Measurements from ENCODE around the gene CD300LD. TPM values are rescaled to one million over a fixed set of nuclear protein-coding genes. Genes with fewer than 3 reads are reported as not detected.

The CD300LD gene
- total RNA-seq, 2 experiments from 2014 or later = not detected

DNA sequence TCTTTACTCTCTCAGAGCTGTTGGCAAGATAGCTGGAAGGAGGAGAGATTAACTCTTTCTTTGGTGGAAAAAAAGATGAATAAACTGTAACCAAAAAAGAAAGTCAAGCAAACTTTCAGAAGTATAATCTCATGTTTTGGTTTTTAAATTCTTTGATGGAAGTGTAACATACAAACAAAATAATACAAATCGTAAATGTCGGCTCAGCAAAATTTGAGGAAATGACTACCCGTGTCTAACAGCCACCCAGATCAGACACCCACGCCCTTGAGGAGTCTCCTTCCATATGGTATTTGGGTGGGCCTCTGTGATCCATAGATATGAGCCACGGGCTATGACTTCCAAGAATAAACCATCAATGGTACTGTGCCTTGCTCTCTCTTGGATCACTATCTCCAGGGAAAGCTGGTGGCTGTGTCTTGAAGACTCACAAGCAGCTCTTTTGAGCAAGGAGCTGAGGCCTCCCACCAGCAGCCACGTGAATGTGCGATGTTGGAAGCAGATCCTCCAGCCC lies 36.6 kb downstream of the CD300LD start:
- H3K79me2 ChIP-seq (ENCODE audit: insufficient read depth, low read depth, low read length) = no peaks in the 10 kb centered on the region
- TF ChIP-seq, protein P1, sequence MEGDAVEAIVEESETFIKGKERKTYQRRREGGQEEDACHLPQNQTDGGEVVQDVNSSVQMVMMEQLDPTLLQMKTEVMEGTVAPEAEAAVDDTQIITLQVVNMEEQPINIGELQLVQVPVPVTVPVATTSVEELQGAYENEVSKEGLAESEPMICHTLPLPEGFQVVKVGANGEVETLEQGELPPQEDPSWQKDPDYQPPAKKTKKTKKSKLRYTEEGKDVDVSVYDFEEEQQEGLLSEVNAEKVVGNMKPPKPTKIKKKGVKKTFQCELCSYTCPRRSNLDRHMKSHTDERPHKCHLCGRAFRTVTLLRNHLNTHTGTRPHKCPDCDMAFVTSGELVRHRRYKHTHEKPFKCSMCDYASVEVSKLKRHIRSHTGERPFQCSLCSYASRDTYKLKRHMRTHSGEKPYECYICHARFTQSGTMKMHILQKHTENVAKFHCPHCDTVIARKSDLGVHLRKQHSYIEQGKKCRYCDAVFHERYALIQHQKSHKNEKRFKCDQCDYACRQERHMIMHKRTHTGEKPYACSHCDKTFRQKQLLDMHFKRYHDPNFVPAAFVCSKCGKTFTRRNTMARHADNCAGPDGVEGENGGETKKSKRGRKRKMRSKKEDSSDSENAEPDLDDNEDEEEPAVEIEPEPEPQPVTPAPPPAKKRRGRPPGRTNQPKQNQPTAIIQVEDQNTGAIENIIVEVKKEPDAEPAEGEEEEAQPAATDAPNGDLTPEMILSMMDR (conservative IDR thresholded peaks at IDR 0.05; ENCODE audit: low read length) = no peak
- no peak for TF ChIP-seq EZH2phosphoT487 (IDR thresholded peaks at IDR 0.05; ENCODE audit: borderline replicate concordance, low read depth, low read length)
- H3K4me1 ChIP-seq (ENCODE audit: insufficient read depth, low read length, poor library complexity, severe bottlenecking) = no peaks in the 10 kb centered on the region
- no peaks in the 10 kb centered on the region for H3K9me3 ChIP-seq (ENCODE audit: low read length)
- no peaks in the 10 kb centered on the region for H3K9me2 ChIP-seq (ENCODE audit: insufficient read depth, low read length)
- H3K4me2 ChIP-seq (ENCODE audit: low read length) = no peak overlapping the region
- CTCF ChIA-PET (ENCODE audit: unreplicated experiment) = no interaction called here
- no peak overlapping the region for H3K4me3 ChIP-seq (ENCODE audit: low read depth, low read length, poor library complexity, severe bottlenecking)
- H2AFZ ChIP-seq (ENCODE audit: low read length) = no peak overlapping the region
- H3K36me3 ChIP-seq (ENCODE audit: insufficient read depth, low read length) = no peaks in the 10 kb centered on the region
- POLR2A ChIA-PET = no interaction called here
- intact Hi-C loops (cut with micrococcal nuclease; ENCODE audit: unreplicated experiment) = no loop called here
- no peak for DNase-seq (ENCODE audit: low spot score)
- no peaks in the 10 kb centered on the region for H4K20me1 ChIP-seq (ENCODE audit: insufficient read depth, low read length)
- H3K27ac ChIP-seq (ENCODE audit: low read depth, low read length, poor library complexity, severe bottlenecking) = no peak overlapping the region
- BruUV-seq (replicated peaks) = no TSS peak

DNA sequence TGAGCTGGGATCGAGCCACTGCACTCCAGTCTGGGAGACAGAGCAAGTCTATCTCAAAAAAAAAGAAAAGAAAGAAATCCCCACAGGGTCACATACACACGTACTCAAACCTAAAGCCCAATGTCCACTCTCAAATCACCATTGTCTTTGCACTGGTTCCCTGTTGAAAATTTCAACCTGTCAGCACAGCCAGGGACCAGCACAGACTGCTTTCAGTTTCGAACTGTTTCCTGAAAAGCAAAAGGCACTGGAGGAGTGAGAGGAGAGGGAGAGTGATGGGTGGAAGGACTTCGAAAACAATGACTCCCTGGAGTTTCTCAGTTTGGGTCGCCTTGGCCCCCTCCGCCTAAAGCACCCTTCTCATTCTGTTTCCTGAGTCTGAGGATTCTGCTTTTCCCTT lies 37.2 kb downstream of the CD300LD start:
- TF ChIP-seq, protein P1 (conservative IDR thresholded peaks at IDR 0.05; ENCODE audit: low read length) = no peak
- TF ChIP-seq EZH2phosphoT487 (IDR thresholded peaks at IDR 0.05; ENCODE audit: borderline replicate concordance, low read depth, low read length) = no peak
- no peak for DNase-seq (ENCODE audit: low spot score)
- no peak overlapping the region for H3K4me2 ChIP-seq (ENCODE audit: low read length)
- CTCF ChIA-PET (ENCODE audit: unreplicated experiment) = no interaction called here
- H3K9me2 ChIP-seq (ENCODE audit: insufficient read depth, low read length) = no peaks in the 10 kb centered on the region
- no peaks in the 10 kb centered on the region for H3K79me2 ChIP-seq (ENCODE audit: insufficient read depth, low read depth, low read length)
- H3K27ac ChIP-seq (ENCODE audit: low read depth, low read length, poor library complexity, severe bottlenecking) = no peak overlapping the region
- no TSS peak for BruUV-seq (replicated peaks)
- no peaks in the 10 kb centered on the region for H4K20me1 ChIP-seq (ENCODE audit: insufficient read depth, low read length)
- no peaks in the 10 kb centered on the region for H3K4me1 ChIP-seq (ENCODE audit: insufficient read depth, low read length, poor library complexity, severe bottlenecking)
- H2AFZ ChIP-seq (ENCODE audit: low read length) = no peak overlapping the region
- H3K9me3 ChIP-seq (ENCODE audit: low read length) = no peaks in the 10 kb centered on the region
- intact Hi-C loops (cut with micrococcal nuclease; ENCODE audit: unreplicated experiment) = no loop called here
- POLR2A ChIA-PET = no interaction called here
- H3K4me3 ChIP-seq (ENCODE audit: low read depth, low read length, poor library complexity, severe bottlenecking) = no peak overlapping the region
- H3K36me3 ChIP-seq (ENCODE audit: insufficient read depth, low read length) = no peaks in the 10 kb centered on the region

DNA sequence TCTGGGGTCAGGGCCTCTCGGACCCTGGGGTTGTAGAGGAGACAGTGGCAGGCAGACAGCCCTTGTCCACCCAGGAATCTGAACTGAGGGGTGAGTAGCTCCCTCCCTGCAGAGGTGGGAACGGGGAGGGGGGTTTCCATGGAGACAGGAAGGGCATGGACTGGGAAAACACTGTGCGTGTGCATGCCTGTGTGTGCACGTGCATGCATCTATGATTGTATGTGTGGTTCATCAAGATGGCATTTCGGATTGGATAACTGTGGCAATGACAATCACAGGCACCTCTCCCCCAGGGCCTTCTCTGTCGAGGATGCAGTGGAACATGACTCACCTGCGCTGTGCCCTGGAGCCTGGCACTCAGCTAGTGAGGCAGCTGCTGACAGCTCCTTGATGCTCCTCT lies 40.0 kb downstream of the CD300LD start:
- BruUV-seq (replicated peaks) = no TSS peak

More for the DNA sequence above, 40.0 kb downstream of the CD300LD start:
- H3K4me2 ChIP-seq (ENCODE audit: low read length) = no peak overlapping the region
- TF ChIP-seq EZH2phosphoT487 (IDR thresholded peaks at IDR 0.05; ENCODE audit: borderline replicate concordance, low read depth, low read length) = no peak
- TF ChIP-seq, protein P1 (conservative IDR thresholded peaks at IDR 0.05; ENCODE audit: low read length) = no peak
- H3K9me3 ChIP-seq (ENCODE audit: low read length) = no peaks in the 10 kb centered on the region
- no peaks in the 10 kb centered on the region for H3K4me1 ChIP-seq (ENCODE audit: insufficient read depth, low read length, poor library complexity, severe bottlenecking)
- H4K20me1 ChIP-seq (ENCODE audit: insufficient read depth, low read length) = no peaks in the 10 kb centered on the region
- no peak overlapping the region for H2AFZ ChIP-seq (ENCODE audit: low read length)
- no peaks in the 10 kb centered on the region for H3K9me2 ChIP-seq (ENCODE audit: insufficient read depth, low read length)
- no peaks in the 10 kb centered on the region for H3K79me2 ChIP-seq (ENCODE audit: insufficient read depth, low read depth, low read length)
- CTCF ChIA-PET (ENCODE audit: unreplicated experiment) = no interaction called here
- H3K27ac ChIP-seq (ENCODE audit: low read depth, low read length, poor library complexity, severe bottlenecking) = no peak overlapping the region
- no peak overlapping the region for H3K4me3 ChIP-seq (ENCODE audit: low read depth, low read length, poor library complexity, severe bottlenecking)
- POLR2A ChIA-PET = interaction anchor here (0.7 kb wide), 1 partner anchor 576 kb away, joined by 3 read pairs; no protein-coding TSS in a partner anchor
- no peaks in the 10 kb centered on the region for H3K36me3 ChIP-seq (ENCODE audit: insufficient read depth, low read length)
- DNase-seq (ENCODE audit: low spot score) = no peak
- intact Hi-C loops (cut with micrococcal nuclease; ENCODE audit: unreplicated experiment) = no loop called here

Data from OCI-LY7 (cell line).